ENCODE measurements around the gene KDR.

GRCh38 chr4:55029321-55029720 lies 96.1 kb downstream of the KDR start:
- TF ChIP-seq CTCF (IDR thresholded peaks at IDR 0.05 in 2 of 3, conservative IDR thresholded peaks at IDR 0.05 in 1 of 3; ENCODE audit: control insufficient read depth in 2 of 3, extremely low read depth in 1 of 3, insufficient read depth in 1 of 3, low read depth in 3 of 3, low read length in 3 of 3): no peak
- TF ChIP-seq RB1 (IDR thresholded peaks at IDR 0.05; ENCODE audit: borderline replicate concordance): no peak
- TF ChIP-seq NRF1 (conservative IDR thresholded peaks at IDR 0.05; ENCODE audit: low read depth, low read length): no peak
- no peak for TF ChIP-seq BCL3 (IDR thresholded peaks at IDR 0.05; ENCODE audit: borderline replicate concordance, insufficient read depth, low read depth, low read length, poor library complexity, severe bottlenecking)
- no peak for TF ChIP-seq ATF3 (IDR thresholded peaks at IDR 0.05; ENCODE audit: borderline replicate concordance, extremely low read depth, low read depth, low read length)
- no peak for TF ChIP-seq POLR2AphosphoS5 (IDR thresholded peaks at IDR 0.05; ENCODE audit: low read length)
- no peak for TF ChIP-seq EZH2 (IDR thresholded peaks at IDR 0.05; ENCODE audit: borderline replicate concordance, control insufficient read depth, low read depth, low read length)
- TF ChIP-seq MTA3 (IDR thresholded peaks at IDR 0.05; ENCODE audit: borderline replicate concordance, low read length): no peak
- no peak for TF ChIP-seq CREB1 (IDR thresholded peaks at IDR 0.05; ENCODE audit: low read depth)
- TF ChIP-seq KLF5 (IDR thresholded peaks at IDR 0.05; ENCODE audit: partially characterized antibody): no peak
- TF ChIP-seq CHD4 (IDR thresholded peaks at IDR 0.05): no peak
